CD4-positive, alpha-beta T cell treated with Interleukin-17A for 1 hour (primary cell): ENCODE data around the gene WWOX.

Experiments used
- DNase-seq: peaks from one replicate; pipeline ENCODE4 v3.0.0-alpha.2; 2020

WWOX gene

DNA sequence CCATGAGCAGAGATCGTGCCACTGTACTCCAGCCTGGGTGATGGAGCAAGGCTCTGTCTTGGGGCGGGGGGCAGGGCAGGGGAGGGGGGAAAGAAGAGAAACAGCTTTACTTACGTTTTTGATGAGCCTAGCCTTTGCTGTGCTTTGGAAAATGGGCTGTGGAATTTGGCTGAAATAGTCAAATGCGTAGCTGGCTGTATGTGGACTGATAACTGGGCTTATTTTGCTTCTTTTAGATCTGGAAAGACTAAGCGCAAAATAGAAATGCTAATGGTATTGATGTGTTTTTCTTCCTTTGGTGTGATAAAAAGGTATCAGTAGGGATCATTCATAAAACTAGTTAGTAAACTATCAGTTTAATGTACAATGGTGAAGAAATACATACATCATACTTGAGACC, 346.4 kb downstream of the WWOX start:
- DNase-seq = no peak

DNA sequence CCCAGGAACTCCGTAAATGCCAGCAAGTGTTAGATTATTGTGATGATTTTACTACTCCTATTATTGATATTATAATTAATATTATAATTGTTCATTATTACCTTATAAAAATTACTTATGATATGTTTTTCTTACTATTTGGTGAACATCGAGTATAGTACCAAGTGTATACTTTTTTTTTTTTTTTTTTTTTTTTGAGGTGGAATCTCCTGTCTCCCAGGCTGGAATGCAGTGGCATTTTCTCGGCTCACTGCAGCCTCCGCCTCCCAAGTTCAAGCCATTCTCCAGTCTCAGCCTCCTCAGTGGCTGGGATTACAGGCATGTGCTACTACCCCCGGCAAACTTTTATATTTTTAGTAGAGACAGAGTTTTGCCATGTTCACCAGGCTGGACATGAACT, 347.0 kb downstream of the WWOX start:
- no peak for DNase-seq

- no peak for DNase-seq
Observed at GRCh38 chr16:78446992-78447563, 347.6 kb downstream of the WWOX start.

- DNase-seq = no peak
Observed at GRCh38 chr16:78448658-78449271, 349.3 kb downstream of the WWOX start.

- no peak for DNase-seq
Observed at GRCh38 chr16:78450255-78450654, 350.8 kb downstream of the WWOX start.

DNA sequence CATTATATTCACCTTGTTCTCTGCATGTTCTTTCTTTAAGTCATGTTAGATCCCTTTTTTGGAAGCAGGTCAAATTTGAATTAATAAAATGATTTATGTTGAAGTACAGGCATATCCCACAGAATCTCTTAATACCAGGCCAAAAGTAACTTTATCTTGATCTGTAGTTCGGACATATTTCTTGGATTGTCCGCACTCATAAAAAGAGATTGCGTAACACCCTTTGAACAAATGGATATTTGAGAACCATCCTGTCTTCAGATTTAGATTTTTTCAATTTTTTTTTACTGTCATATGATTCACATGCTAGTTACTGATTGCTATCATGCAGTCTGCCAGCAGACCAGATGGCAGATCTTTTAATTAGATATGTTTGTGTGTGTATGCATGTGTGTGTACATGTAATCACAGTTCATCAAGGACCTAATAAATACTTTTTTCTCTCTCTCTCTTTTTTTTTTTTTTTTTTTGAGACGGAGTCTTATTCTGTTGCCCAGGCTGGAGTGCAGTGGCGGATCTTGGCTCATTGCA, 352.6 kb downstream of the WWOX start:
- DNase-seq = no peak

DNA sequence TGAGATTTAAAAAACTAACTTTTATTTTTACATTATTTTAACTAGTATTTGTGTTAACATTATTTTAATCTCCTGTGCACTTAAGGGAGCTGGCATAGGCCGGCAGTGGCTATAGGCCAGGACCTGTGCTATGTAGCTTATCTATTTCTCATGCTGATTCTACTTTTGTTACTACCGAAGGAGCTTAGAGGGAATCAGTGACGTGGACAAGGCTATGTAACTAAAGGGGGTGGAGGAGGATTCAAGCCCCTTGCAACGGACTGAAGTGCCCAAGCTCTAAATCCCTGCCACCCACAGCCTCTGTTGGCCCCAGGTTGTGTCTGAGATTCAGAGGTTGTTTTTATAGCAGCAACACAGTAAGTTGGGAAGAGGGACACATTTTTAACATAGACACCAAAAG, 356.4 kb downstream of the WWOX start:
- DNase-seq = no peak

GRCh38 chr16:78458588-78458987, 359.1 kb downstream of the WWOX start:
- no peak for DNase-seq

GRCh38 chr16:78460428-78460827, 361.0 kb downstream of the WWOX start:
- DNase-seq = no peak

GRCh38 chr16:78461087-78461486, 361.6 kb downstream of the WWOX start:
- DNase-seq = no peak

DNA sequence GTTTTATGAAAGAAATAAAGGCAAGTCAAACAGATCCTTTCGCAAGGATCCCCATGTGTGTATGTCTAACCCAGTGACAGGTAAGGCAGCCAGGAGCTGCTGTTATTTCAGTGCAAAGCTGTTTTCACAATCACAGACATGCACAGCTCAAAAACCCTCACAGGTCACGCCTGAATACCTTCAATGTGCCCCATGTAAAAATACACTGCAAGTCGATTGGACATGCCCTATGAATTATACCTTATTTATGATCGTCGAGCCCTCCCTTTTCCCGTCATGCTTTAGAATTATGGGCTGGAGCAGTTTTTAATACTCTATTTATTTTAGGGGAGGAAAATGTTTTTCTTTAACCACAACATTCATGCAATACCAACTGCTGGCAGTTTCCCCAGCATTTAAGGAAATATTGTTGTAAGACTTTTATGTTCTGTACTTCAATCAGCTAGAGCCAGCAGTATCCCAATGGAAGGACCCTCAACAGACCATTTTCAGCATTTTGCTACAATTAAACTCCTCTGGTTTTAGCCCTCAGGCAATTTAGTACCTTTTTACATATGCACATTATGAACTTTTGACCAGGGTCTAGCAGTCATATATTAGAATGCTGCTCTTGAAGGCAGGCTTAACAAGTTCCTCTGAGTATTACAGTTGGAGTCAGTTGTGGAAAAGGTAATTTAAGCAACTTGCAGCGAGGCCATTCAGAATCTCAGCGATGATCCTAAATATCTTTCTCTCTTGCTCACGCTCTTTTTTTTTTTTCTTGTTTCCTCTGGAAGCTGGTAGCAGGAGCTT, 362.2 kb downstream of the WWOX start:
- no peak for DNase-seq

GRCh38 chr16:78462288-78463208, 363.1 kb downstream of the WWOX start:
- DNase-seq = no peak

DNA sequence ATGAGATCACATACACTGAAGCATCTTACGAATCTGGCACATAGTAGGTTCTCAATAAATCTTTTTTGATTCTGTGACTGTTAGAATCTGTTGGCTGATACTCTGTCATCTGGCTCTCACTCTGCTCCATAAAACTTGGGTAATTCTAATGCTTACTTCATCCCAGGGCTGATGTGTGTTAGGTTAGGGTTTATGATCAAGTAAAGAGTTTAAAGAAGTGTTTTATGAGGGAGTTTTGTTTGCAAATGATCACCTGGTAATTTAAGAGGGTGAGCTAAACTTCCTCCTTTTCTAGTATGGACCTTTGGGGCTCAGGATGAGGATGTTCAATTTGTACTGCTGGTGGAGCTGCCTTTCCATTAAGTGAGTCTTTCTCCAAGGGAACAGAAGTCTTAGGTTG, 364.1 kb downstream of the WWOX start:
- DNase-seq = no peak

GRCh38 chr16:78464833-78465232, 365.4 kb downstream of the WWOX start:
- no peak for DNase-seq

DNA sequence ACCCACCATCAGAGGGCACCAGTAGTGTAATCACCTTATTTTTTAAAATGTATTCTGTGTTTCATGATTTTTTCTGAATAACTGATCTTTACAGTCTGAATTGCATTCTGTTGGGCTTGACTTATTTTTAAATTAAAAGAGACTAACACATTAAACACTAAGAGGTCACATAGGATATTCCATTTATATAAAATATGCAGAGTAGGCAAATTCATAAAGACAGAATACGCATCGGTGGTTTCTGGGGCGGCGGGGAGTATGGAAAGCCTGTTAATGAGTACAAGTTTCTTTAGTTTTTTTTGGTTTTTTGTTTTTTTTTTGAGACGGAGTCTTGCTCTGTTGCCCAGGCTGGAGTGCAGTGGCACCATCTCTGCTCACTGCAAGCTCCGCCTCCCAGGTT, 366.3 kb downstream of the WWOX start:
- no peak for DNase-seq

GRCh38 chr16:78469787-78470186, 370.3 kb downstream of the WWOX start:
- DNase-seq = no peak

- DNase-seq = no peak
Observed at GRCh38 chr16:78473031-78473699, 373.7 kb downstream of the WWOX start.

DNA sequence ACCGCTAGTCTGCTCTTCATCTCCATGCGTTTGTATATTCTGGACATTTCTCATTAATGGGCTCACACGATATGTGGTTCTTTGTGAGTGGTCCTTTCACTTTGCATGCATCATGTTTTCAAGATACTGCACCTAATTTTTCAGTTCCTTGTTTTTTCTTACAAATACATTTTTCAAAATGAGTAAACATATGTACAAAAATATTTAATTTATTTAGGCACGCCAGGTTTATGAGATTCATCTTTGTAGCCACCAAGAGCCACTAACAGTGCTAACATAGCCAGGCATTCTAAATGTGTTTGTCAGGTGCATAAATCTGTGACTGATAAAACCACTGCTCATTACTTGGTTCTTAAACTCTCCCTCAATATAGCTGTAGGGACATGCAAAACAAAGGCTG, 375.3 kb downstream of the WWOX start:
- no peak for DNase-seq

- no peak for DNase-seq
Observed at GRCh38 chr16:78476615-78477014, 377.2 kb downstream of the WWOX start.

GRCh38 chr16:78478267-78478861, 378.9 kb downstream of the WWOX start:
- DNase-seq = peak; percentile 16

- no peak for DNase-seq
Observed at GRCh38 chr16:78479723-78480122, 380.3 kb downstream of the WWOX start.

GRCh38 chr16:78480588-78480987, 381.1 kb downstream of the WWOX start:
- DNase-seq = no peak
